ENCODE results near the gene STIMATE. TPM values are rescaled to one million over a fixed set of nuclear protein-coding genes. Genes with fewer than 3 reads are reported as not detected.

Gene STIMATE
- total and polyA plus RNA-seq, 2 experiments from 2014 or later: 11.2 to 23.6 TPM

GRCh38 chr3:52874160-52874701 lies 23.1 kb downstream of the STIMATE start:
- Mint-ChIP-seq H3K27ac (peak overlapping the region; percentile 80; the same call in 1 of the 2 replicates), H3K4me3 (no peak overlapping the region), H3K36me3 (ENCODE audit: low read depth) (no peaks in the 10 kb centered on the region), H3K9me3 (no peaks in the 10 kb centered on the region), H3K4me1 (peaks cover 30% of the 10 kb centered on the region), H3K27me3 (ENCODE audit: insufficient read depth, low read depth, poor library complexity) (no peaks in the 10 kb centered on the region)
- H3K9me2 ChIP-seq (ENCODE audit: insufficient read depth): no peaks in the 10 kb centered on the region
- no peak for TF ChIP-seq CREB1 (CRISPR knock-in tag; IDR thresholded peaks at IDR 0.05; ENCODE audit: low read depth)
- TF ChIP-seq ZNF331 (CRISPR knock-in tag; IDR thresholded peaks at IDR 0.05; ENCODE audit: low read depth): no peak
- no peak for TF ChIP-seq JUNB (IDR thresholded peaks at IDR 0.05; ENCODE audit: unreplicated experiment)
- TF ChIP-seq STAT1 (IDR thresholded peaks at IDR 0.05; ENCODE audit: unreplicated experiment): no peak
- TF ChIP-seq EZH2phosphoT487 (IDR thresholded peaks at IDR 0.05; ENCODE audit: unreplicated experiment): no peak
- no peak for TF ChIP-seq POLR2AphosphoS5 (IDR thresholded peaks at IDR 0.05; ENCODE audit: low read depth)
- no peak for TF ChIP-seq EZH2 (IDR thresholded peaks at IDR 0.05; ENCODE audit: low read depth, unreplicated experiment)
- TF ChIP-seq NANOG (IDR thresholded peaks at IDR 0.05; ENCODE audit: borderline replicate concordance): no peak
- no peak for TF ChIP-seq ZNF462 (CRISPR knock-in tag; IDR thresholded peaks at IDR 0.05)
- no peak for TF ChIP-seq REST (IDR thresholded peaks at IDR 0.05; ENCODE audit: unreplicated experiment)
- no peak for TF ChIP-seq CTCF (conservative IDR thresholded peaks at IDR 0.05; ENCODE audit: low read depth in 2 of 2)
- no peak for TF ChIP-seq ETS1 (IDR thresholded peaks at IDR 0.05)
- TF ChIP-seq ZNF114 (CRISPR knock-in tag; IDR thresholded peaks at IDR 0.05): no peak
- no peak overlapping the region for H2AFZ ChIP-seq
- H3K79me2 ChIP-seq (replicated peaks; ENCODE audit: insufficient read depth): peaks cover 26% of the 10 kb centered on the region
- H3K27ac ChIP-seq (ENCODE audit: low read depth): no peak overlapping the region
- no peak overlapping the region for H3K4me3 ChIP-seq
- ATAC-seq: no peak
- H3K4me2 ChIP-seq: no peak overlapping the region
- no peaks in the 10 kb centered on the region for H3F3A ChIP-seq (replicated peaks; ENCODE audit: low read depth)
- no peaks in the 10 kb centered on the region for H3K27me3 ChIP-seq (ENCODE audit: insufficient read depth)
- H3K4me1 ChIP-seq (ENCODE audit: insufficient read depth): peaks cover 7% of the 10 kb centered on the region
- no peaks in the 10 kb centered on the region; the same call in none of the 2 replicates for H4K20me1 ChIP-seq (replicated peaks; ENCODE audit: insufficient read depth)
- DNase-seq (ENCODE audit: low spot score): no peak
- H3K36me3 ChIP-seq (ENCODE audit: insufficient read depth): no peaks in the 10 kb centered on the region

Measured in GM23338 (cell line).